GM20431 (cell line): Measurements from ENCODE around the gene ITPR3.

Source experiments
- in situ Hi-C: fragments of 300-500 bp; cut with MseI, MboI; formaldehyde crosslinking; loops from one replicate; pipeline ENCODE4 v1.15.0; 2020; ENCODE audit warnings: low sequenced_read_pairs; ENCODE audit not compliant: unreplicated experiment

ITPR3 gene

GRCh38 chr6:33620856-33621710 is at the start of gene ITPR3:
Gene ITPR3 (plus strand): TSS chr6:33621322. CDS start chr6:33621603, 281 bp downstream.
- in situ Hi-C loops = no loop called here

- in situ Hi-C loops = no loop called here
Observed at GRCh38 chr6:33571637-33572316, 49.3 kb upstream of the ITPR3 start.

GRCh38 chr6:33575211-33575610 is 45.9 kb upstream of the ITPR3 start:
- in situ Hi-C loops = no loop called here

- in situ Hi-C loops = no loop called here
Observed at GRCh38 chr6:33576668-33577067, 44.5 kb upstream of the ITPR3 start.

GRCh38 chr6:33577106-33577535 is 44.0 kb upstream of the ITPR3 start:
- in situ Hi-C loops = no loop called here

- in situ Hi-C loops = no loop called here
Observed at GRCh38 chr6:33577718-33578117, 43.4 kb upstream of the ITPR3 start.

GRCh38 chr6:33578164-33578563 is 43.0 kb upstream of the ITPR3 start:
- in situ Hi-C loops = no loop called here

- in situ Hi-C loops = no loop called here
Observed at GRCh38 chr6:33578588-33579011, 42.5 kb upstream of the ITPR3 start.

GRCh38 chr6:33579828-33580714 is 41.1 kb upstream of the ITPR3 start, which contains the start of gene BAK1:
Gene BAK1 (minus strand): TSS chr6:33580276. CDS start chr6:33577604, 2,672 bp downstream.
- in situ Hi-C loops = loop anchor here (10.0 kb wide), 1 partner anchor 125 kb away; no protein-coding TSS in a partner anchor

GRCh38 chr6:33581186-33581585 is 39.9 kb upstream of the ITPR3 start:
- in situ Hi-C loops = loop anchor here (10.0 kb wide), 1 partner anchor 124 kb away; no protein-coding TSS in a partner anchor

- in situ Hi-C loops = loop anchor here (10.0 kb wide), 1 partner anchor 121 kb away; no protein-coding TSS in a partner anchor
Observed at GRCh38 chr6:33583591-33584155, 37.4 kb upstream of the ITPR3 start.

GRCh38 chr6:33584700-33585402 is 36.3 kb upstream of the ITPR3 start:
- in situ Hi-C loops = loop anchor here (10.0 kb wide), 1 partner anchor 120 kb away; no protein-coding TSS in a partner anchor

- in situ Hi-C loops = loop anchor here (10.0 kb wide), 1 partner anchor 119 kb away; no protein-coding TSS in a partner anchor
Observed at GRCh38 chr6:33585403-33586107, 35.6 kb upstream of the ITPR3 start.

- in situ Hi-C loops = loop anchor here (10.0 kb wide), 1 partner anchor 119 kb away; no protein-coding TSS in a partner anchor
Observed at GRCh38 chr6:33586108-33586640, 34.9 kb upstream of the ITPR3 start.

GRCh38 chr6:33587529-33587928 is 33.6 kb upstream of the ITPR3 start:
- in situ Hi-C loops = loop anchor here (10.0 kb wide), 1 partner anchor 117 kb away; no protein-coding TSS in a partner anchor

GRCh38 chr6:33588894-33589293 is 32.2 kb upstream of the ITPR3 start:
- in situ Hi-C loops = loop anchor here (10.0 kb wide), 1 partner anchor 116 kb away; no protein-coding TSS in a partner anchor

- in situ Hi-C loops = loop anchor here (10.0 kb wide), 1 partner anchor 115 kb away; no protein-coding TSS in a partner anchor
Observed at GRCh38 chr6:33589392-33589730, 31.8 kb upstream of the ITPR3 start.
